Activated B cell treated with CpG ODN at 0.5 μM for 24 hours (primary cell): ENCODE data around the gene ARPC4. TPM values are rescaled to one million over a fixed set of nuclear protein-coding genes. Genes with fewer than 3 reads are reported as not detected.

Experiments used
- ATAC-seq: fragments of 200-7000 bp; cut with Tn5 transposase; one replicate; pipeline ENCODE4 v1.10.0; 2021; ENCODE audit warnings: low read depth, mild to moderate bottlenecking, moderate library complexity
- CTCF ChIA-PET: fragments of 350-600 bp; sonication (Branson Sonifier 250); formaldehyde crosslinking; loops from one replicate; lab custom pipeline; 2021; ENCODE audit warnings: antibody characterized with exemption; lab: Charles Lee
- POLR2A ChIA-PET: fragments of 350-600 bp; sonication (Branson Sonifier 250); formaldehyde crosslinking; loops from one replicate; lab custom pipeline; 2021; ENCODE audit warnings: antibody characterized with exemption; lab: Charles Lee
- DNase-seq: peaks from one replicate; pipeline ENCODE4 v3.0.0; 2022
- H3K27ac Mint-ChIP-seq: one replicate; pipeline ENCODE4 v1.8.0; 2020; ENCODE audit warnings: mixed read lengths
- H3K27me3 Mint-ChIP-seq: one replicate; pipeline ENCODE4 v1.8.0; 2021; ENCODE audit warnings: mixed read lengths
- H3K36me3 Mint-ChIP-seq: one replicate; pipeline ENCODE4 v1.8.0; 2021; ENCODE audit warnings: low read depth, mixed read lengths
- H3K4me1 Mint-ChIP-seq: one replicate; pipeline ENCODE4 v1.8.0; 2021; ENCODE audit warnings: mixed read lengths
- H3K4me3 Mint-ChIP-seq: one replicate; pipeline ENCODE4 v1.8.0; 2020; ENCODE audit warnings: mild to moderate bottlenecking, mixed read lengths
- H3K9me3 Mint-ChIP-seq: one replicate; pipeline ENCODE4 v1.8.0; 2020; ENCODE audit warnings: mixed read lengths
- CTCF ChIP-seq: fragments of 200-600 bp; IDR thresholded peaks from one replicate; pipeline ENCODE4 v1.8.0; 2022; ENCODE audit warnings: antibody characterized with exemption, mild to moderate bottlenecking
- intact Hi-C: fragments of 100-400 bp; cut with micrococcal nuclease; formaldehyde crosslinking; loops from one replicate; pipeline ENCODE4 v1.15.1; 2024
- total RNA-seq: library from RNA; stranded (reverse); gene quantifications from 2 replicates; pipeline ENCODE4 v1.2.3, GENCODE V29; 2022

ARPC4 gene
- total RNA-seq, 1 donor from 2014 or later: 315 TPM

GRCh38 chr3:9815986-9816385 lies 23.1 kb downstream of the ARPC4 start:
- TF ChIP-seq CTCF: no peak
- no peak overlapping the region for H3K27ac Mint-ChIP-seq
- H3K9me3 Mint-ChIP-seq: no peaks in the 10 kb centered on the region
- intact Hi-C loops: no loop called here
- POLR2A ChIA-PET: no interaction called here
- peaks cover 5% of the 10 kb centered on the region for H3K36me3 Mint-ChIP-seq
- CTCF ChIA-PET: no interaction called here
- DNase-seq (no peak), ATAC-seq (no peak)
- H3K4me1 Mint-ChIP-seq: peaks cover 3% of the 10 kb centered on the region
- no peak overlapping the region for H3K4me3 Mint-ChIP-seq
- no peaks in the 10 kb centered on the region for H3K27me3 Mint-ChIP-seq

- H3K9me3 Mint-ChIP-seq: no peaks in the 10 kb centered on the region
- intact Hi-C loops: no loop called here
- ChIA-PET POLR2A (no interaction called here), CTCF (no interaction called here)
- H3K36me3 Mint-ChIP-seq: peaks cover 5% of the 10 kb centered on the region
- no peak overlapping the region for H3K4me3 Mint-ChIP-seq
- no peaks in the 10 kb centered on the region for H3K4me1 Mint-ChIP-seq
- ATAC-seq (no peak), DNase-seq (no peak)
- TF ChIP-seq CTCF: no peak
- no peak overlapping the region for H3K27ac Mint-ChIP-seq
- no peaks in the 10 kb centered on the region for H3K27me3 Mint-ChIP-seq
These were observed 24.6 kb downstream of the ARPC4 start for GRCh38 chr3:9817436-9817835.

DNA sequence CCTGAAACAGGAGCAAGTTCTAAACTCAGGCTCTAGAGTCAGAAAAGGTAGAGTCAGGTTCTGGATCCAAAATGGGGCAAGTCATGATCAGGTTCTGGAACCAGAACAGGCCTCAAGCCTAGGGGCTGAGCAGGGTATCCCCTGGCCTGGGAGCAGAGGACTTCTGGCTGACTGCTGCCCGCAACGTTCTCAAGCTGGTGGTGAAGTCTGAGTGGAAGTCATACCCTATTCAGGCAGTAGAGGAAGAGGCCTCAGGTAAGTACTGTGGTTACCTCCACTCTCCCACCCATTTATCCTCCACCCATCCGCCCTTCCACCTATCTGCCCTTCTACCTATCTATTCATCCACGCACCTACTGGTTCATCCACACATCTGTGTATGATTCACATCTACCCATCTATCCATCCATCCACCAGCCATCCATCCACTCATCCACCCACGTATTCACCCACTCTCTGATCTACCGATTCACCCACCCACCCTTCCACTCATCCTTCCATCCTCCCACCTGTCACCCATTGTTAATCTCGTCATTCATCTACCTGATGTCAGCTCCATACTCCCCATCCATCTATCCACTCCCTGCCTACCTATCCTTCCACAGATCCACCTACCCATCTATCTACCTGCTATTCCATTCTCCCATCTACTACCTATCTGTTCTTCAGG lies 25.9 kb downstream of the ARPC4 start:
- no peak overlapping the region for H3K27ac Mint-ChIP-seq
- ChIA-PET POLR2A (no interaction called here), CTCF (no interaction called here)
- H3K4me3 Mint-ChIP-seq: no peak overlapping the region
- peaks cover 5% of the 10 kb centered on the region for H3K36me3 Mint-ChIP-seq
- ATAC-seq: no peak
- H3K4me1 Mint-ChIP-seq: no peaks in the 10 kb centered on the region
- intact Hi-C loops: no loop called here
- H3K27me3 Mint-ChIP-seq: no peaks in the 10 kb centered on the region
- no peak for DNase-seq
- TF ChIP-seq CTCF: no peak
- H3K9me3 Mint-ChIP-seq: no peaks in the 10 kb centered on the region

- ChIA-PET POLR2A (no interaction called here), CTCF (no interaction called here)
- ATAC-seq: no peak
- no peak for TF ChIP-seq CTCF
- no peak overlapping the region for H3K4me3 Mint-ChIP-seq
- H3K27me3 Mint-ChIP-seq: no peaks in the 10 kb centered on the region
- intact Hi-C loops: no loop called here
- H3K36me3 Mint-ChIP-seq: peaks cover 5% of the 10 kb centered on the region
- no peak for DNase-seq
- no peaks in the 10 kb centered on the region for H3K4me1 Mint-ChIP-seq
- H3K9me3 Mint-ChIP-seq: no peaks in the 10 kb centered on the region
- H3K27ac Mint-ChIP-seq: no peak overlapping the region
These were observed 27.7 kb downstream of the ARPC4 start for GRCh38 chr3:9820543-9820942.

DNA sequence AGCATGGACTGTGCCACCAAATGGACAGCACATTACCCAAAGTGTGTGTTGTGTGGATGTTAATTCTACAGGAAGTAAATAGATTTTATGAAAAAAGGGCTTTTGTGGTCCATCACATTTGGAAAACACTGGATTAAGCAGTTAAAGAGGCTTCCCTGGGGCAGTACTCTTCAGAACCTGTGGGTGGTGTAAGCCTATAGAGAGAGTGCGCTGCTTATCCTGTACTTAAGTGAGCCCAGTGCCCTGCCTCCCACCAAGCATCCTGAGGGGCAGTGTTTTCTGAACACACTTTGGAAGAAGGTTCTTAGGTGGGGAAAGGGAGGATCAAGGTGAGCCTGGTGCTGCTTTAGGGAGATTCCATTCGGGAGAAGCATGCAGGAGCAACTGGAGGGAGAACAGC lies 28.1 kb downstream of the ARPC4 start:
- Mint-ChIP-seq H3K27me3 (no peaks in the 10 kb centered on the region), H3K4me3 (no peak overlapping the region), H3K4me1 (no peaks in the 10 kb centered on the region), H3K36me3 (peaks cover 5% of the 10 kb centered on the region), H3K27ac (no peak overlapping the region), H3K9me3 (no peaks in the 10 kb centered on the region)
- POLR2A ChIA-PET: no interaction called here
- CTCF ChIA-PET: no interaction called here
- DNase-seq (no peak), ATAC-seq (no peak)
- TF ChIP-seq CTCF: no peak
- intact Hi-C loops: no loop called here
